ENCODE results near the gene RP9.

Gene RP9

GRCh38 chr7:33067921-33068320, 41.3 kb downstream of the RP9 start (continued):
- TF ChIP-seq, protein P1, sequence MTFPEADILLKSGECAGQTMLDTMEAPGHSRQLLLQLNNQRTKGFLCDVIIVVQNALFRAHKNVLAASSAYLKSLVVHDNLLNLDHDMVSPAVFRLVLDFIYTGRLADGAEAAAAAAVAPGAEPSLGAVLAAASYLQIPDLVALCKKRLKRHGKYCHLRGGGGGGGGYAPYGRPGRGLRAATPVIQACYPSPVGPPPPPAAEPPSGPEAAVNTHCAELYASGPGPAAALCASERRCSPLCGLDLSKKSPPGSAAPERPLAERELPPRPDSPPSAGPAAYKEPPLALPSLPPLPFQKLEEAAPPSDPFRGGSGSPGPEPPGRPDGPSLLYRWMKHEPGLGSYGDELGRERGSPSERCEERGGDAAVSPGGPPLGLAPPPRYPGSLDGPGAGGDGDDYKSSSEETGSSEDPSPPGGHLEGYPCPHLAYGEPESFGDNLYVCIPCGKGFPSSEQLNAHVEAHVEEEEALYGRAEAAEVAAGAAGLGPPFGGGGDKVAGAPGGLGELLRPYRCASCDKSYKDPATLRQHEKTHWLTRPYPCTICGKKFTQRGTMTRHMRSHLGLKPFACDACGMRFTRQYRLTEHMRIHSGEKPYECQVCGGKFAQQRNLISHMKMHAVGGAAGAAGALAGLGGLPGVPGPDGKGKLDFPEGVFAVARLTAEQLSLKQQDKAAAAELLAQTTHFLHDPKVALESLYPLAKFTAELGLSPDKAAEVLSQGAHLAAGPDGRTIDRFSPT (tag by site-specific recombination; IDR thresholded peaks at IDR 0.05) = no peak
- TF ChIP-seq GLIS2 (tag by site-specific recombination; IDR thresholded peaks at IDR 0.05) = no peak
- TF ChIP-seq ZSCAN30 (tag by site-specific recombination; IDR thresholded peaks at IDR 0.05) = no peak
- no peak for TF ChIP-seq ZNF473 (tag by site-specific recombination; IDR thresholded peaks at IDR 0.05)
- no peak for TF ChIP-seq ZNF157 (tag by site-specific recombination; IDR thresholded peaks at IDR 0.05)
- TF ChIP-seq ZBTB7A (tag by site-specific recombination; IDR thresholded peaks at IDR 0.05; ENCODE audit: low read depth) = no peak
- TF ChIP-seq PRDM2 (tag by site-specific recombination; IDR thresholded peaks at IDR 0.05; ENCODE audit: borderline replicate concordance) = no peak
- no peak for TF ChIP-seq ZBTB1 (tag by site-specific recombination; IDR thresholded peaks at IDR 0.05)

- no peak for TF ChIP-seq ZSCAN18 (tag by site-specific recombination; IDR thresholded peaks at IDR 0.05)
- no peak for TF ChIP-seq ZNF48 (tag by site-specific recombination; IDR thresholded peaks at IDR 0.05)
- no peaks in the 10 kb centered on the region for H3K36me3 ChIP-seq (ENCODE audit: control insufficient read depth in 2 of 2, insufficient read depth in 1 of 2, low read length in 2 of 2)
- ChIA-PET CTCF (no interaction called here), POLR2A (no interaction called here)
- H3K27ac ChIP-seq (ENCODE audit: extremely low read depth, low read depth, low read length) = no peak overlapping the region
- no peaks in the 10 kb centered on the region for H3K4me1 ChIP-seq (ENCODE audit: control insufficient read depth, insufficient read depth, low read length)
- H3K4me3 ChIP-seq (ENCODE audit: low read depth, low read length) = no peak overlapping the region
- no peaks in the 10 kb centered on the region for H3K9me3 ChIP-seq (ENCODE audit: control insufficient read depth, insufficient read depth, low read depth, low read length)
These were observed 42.4 kb downstream of the RP9 start for GRCh38 chr7:33066771-33067170.

GRCh38 chr7:33065981-33066380, 43.2 kb downstream of the RP9 start:
- Histone ChIP-seq H3K27ac (ENCODE audit: extremely low read depth, low read depth, low read length) (no peak overlapping the region), H3K4me1 (ENCODE audit: control insufficient read depth, insufficient read depth, low read length) (no peaks in the 10 kb centered on the region), H3K36me3 (ENCODE audit: control insufficient read depth in 2 of 2, insufficient read depth in 1 of 2, low read length in 2 of 2) (no peaks in the 10 kb centered on the region), H3K4me3 (ENCODE audit: low read depth, low read length) (no peak overlapping the region), H3K9me3 (ENCODE audit: control insufficient read depth, insufficient read depth, low read depth, low read length) (no peaks in the 10 kb centered on the region)
- ChIA-PET POLR2A (no interaction called here), CTCF (no interaction called here)
- TF ChIP-seq SETDB1 (IDR thresholded peaks at IDR 0.05; ENCODE audit: insufficient read length, low read length) = peak; percentile 38
- no peak for TF ChIP-seq REST (tag by site-specific recombination; IDR thresholded peaks at IDR 0.05)

Measured in HEK293 (cell line).